ENCODE data around the gene CD276.

Gene CD276

GRCh38 chr15:73682600-73683090, 1.5 kb upstream of the CD276 start:
- Histone ChIP-seq H3K79me2 (ENCODE audit: control insufficient read depth, low read length) (no peaks in the 10 kb centered on the region), H3K27ac (ENCODE audit: low read depth, low read length) (no peak overlapping the region), H3K9me2 (replicated peaks; ENCODE audit: control insufficient read depth, low read length) (no peaks in the 10 kb centered on the region), H3F3A (ENCODE audit: control insufficient read depth, insufficient read depth) (no peaks in the 10 kb centered on the region), H3K36me3 (ENCODE audit: control insufficient read depth, low read length) (no peaks in the 10 kb centered on the region), H3K27me3 (ENCODE audit: control insufficient read depth, low read length) (peaks cover 7% of the 10 kb centered on the region; the same call in 1 of the 2 replicates), H3K4me3 (ENCODE audit: low read length) (no peak overlapping the region), H3K9me3 (ENCODE audit: control insufficient read depth, insufficient read depth, low read length) (no peaks in the 10 kb centered on the region), H4K20me1 (ENCODE audit: control insufficient read depth, insufficient read depth, low read depth, low read length) (no peaks in the 10 kb centered on the region), H3K4me1 (ENCODE audit: control insufficient read depth, low read length) (no peaks in the 10 kb centered on the region), H3K4me2 (ENCODE audit: low read length) (no peak overlapping the region)
- TF ChIP-seq CTCF (IDR thresholded peaks at IDR 0.05; ENCODE audit: low read depth, low read length, poor library complexity, severe bottlenecking) (no peak), EZH2phosphoT487 (IDR thresholded peaks at IDR 0.05; ENCODE audit: borderline replicate concordance, low read length) (no peak)

DNA sequence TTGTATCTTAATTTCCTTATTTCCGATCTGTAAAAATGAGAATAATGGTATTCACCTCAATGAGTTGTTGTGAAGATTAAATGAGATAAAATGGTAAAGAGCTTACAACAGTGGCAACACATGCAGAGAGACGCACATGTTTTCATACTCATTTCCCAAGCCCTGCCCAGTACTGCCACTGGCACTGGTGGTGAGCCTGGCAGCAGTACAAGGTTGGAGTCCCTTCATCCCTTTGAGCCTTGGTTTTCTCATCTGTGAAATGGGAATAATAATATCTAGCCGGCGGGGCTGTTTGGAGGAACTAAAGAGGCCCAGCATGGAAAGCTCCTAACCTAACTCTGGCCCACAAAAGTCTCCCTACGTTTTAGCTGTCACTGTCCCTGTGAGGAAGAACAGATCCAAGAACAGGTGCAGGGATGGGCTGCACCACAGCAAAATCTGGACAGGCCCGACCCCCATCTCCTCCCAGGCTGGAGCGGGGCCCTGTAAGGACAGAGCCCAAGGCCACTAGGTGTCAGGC, 866 bp upstream of the CD276 start:
- Histone ChIP-seq H4K20me1 (ENCODE audit: control insufficient read depth, insufficient read depth, low read depth, low read length) (no peaks in the 10 kb centered on the region), H3K9me3 (ENCODE audit: control insufficient read depth, insufficient read depth, low read length) (no peaks in the 10 kb centered on the region), H3K4me3 (ENCODE audit: low read length) (no peak overlapping the region), H3K9me2 (replicated peaks; ENCODE audit: control insufficient read depth, low read length) (no peaks in the 10 kb centered on the region), H3K36me3 (ENCODE audit: control insufficient read depth, low read length) (no peaks in the 10 kb centered on the region), H3K4me1 (ENCODE audit: control insufficient read depth, low read length) (no peaks in the 10 kb centered on the region), H3K4me2 (ENCODE audit: low read length) (no peak overlapping the region), H3K27ac (ENCODE audit: low read depth, low read length) (no peak overlapping the region), H3F3A (ENCODE audit: control insufficient read depth, insufficient read depth) (no peaks in the 10 kb centered on the region), H3K27me3 (ENCODE audit: control insufficient read depth, low read length) (peaks cover 9% of the 10 kb centered on the region; the same call in 1 of the 2 replicates), H3K79me2 (ENCODE audit: control insufficient read depth, low read length) (no peaks in the 10 kb centered on the region)
- no peak for TF ChIP-seq EZH2phosphoT487 (IDR thresholded peaks at IDR 0.05; ENCODE audit: borderline replicate concordance, low read length)
- TF ChIP-seq CTCF (IDR thresholded peaks at IDR 0.05; ENCODE audit: low read depth, low read length, poor library complexity, severe bottlenecking) = no peak

DNA sequence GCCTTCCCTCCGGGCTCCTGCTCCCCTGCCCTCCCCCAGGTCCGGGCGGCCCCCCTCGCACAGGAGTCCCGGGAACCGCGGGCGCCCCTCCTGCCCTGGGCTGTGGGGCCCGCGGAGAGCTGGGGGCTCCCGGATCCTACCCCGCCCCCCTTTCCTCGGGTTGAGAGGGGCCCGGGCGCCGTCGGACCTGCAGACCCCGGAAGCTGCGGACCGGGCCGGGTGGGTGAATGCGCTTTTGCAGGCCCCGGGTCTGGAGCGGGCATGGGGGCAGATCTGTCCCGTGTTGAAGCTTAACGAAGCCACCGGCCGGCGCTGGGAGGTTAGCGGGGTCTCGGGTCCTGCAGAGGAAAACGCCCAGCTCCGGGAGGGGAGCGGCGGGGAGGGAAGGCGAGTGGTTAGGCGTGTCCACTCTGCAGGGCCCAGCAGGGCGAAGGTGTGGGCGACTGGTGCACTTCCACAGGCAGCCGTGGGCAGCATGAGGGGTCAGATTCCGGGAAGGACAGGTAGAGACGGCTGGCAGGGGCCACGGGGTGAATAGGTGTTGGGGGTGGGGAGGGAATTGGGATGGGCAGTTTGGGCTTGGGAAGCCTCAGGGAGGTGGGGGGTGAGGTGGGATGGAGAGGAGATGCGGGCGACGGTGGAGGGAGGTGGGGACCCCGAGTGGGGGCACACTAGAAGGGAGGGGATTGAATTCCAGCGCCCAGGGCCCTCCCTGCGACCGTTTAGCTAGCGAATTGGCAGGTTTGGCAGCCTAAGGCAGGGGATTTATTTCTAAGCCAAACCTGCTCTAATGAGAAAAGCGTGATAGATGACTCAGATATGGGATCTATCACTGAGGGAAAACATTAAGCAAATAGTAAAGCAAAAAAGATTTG, 635 bp downstream of the CD276 start:
- no peak overlapping the region for H3K4me2 ChIP-seq (ENCODE audit: low read length)
- H3F3A ChIP-seq (ENCODE audit: control insufficient read depth, insufficient read depth) = no peaks in the 10 kb centered on the region
- H3K4me3 ChIP-seq (ENCODE audit: low read length) = no peak overlapping the region
- no peaks in the 10 kb centered on the region for H3K9me3 ChIP-seq (ENCODE audit: control insufficient read depth, insufficient read depth, low read length)
- H4K20me1 ChIP-seq (ENCODE audit: control insufficient read depth, insufficient read depth, low read depth, low read length) = no peaks in the 10 kb centered on the region
- H3K79me2 ChIP-seq (ENCODE audit: control insufficient read depth, low read length) = no peaks in the 10 kb centered on the region
- no peaks in the 10 kb centered on the region for H3K36me3 ChIP-seq (ENCODE audit: control insufficient read depth, low read length)
- TF ChIP-seq EZH2phosphoT487 (IDR thresholded peaks at IDR 0.05; ENCODE audit: borderline replicate concordance, low read length) = no peak
- H3K27me3 ChIP-seq (ENCODE audit: control insufficient read depth, low read length) = peaks cover 9% of the 10 kb centered on the region
- no peak overlapping the region for H3K27ac ChIP-seq (ENCODE audit: low read depth, low read length)
- H3K4me1 ChIP-seq (ENCODE audit: control insufficient read depth, low read length) = no peaks in the 10 kb centered on the region
- H3K9me2 ChIP-seq (replicated peaks; ENCODE audit: control insufficient read depth, low read length) = no peaks in the 10 kb centered on the region

- no peak for TF ChIP-seq EZH2phosphoT487 (IDR thresholded peaks at IDR 0.05; ENCODE audit: borderline replicate concordance, low read length)
- no peak for TF ChIP-seq CTCF (IDR thresholded peaks at IDR 0.05; ENCODE audit: low read depth, low read length, poor library complexity, severe bottlenecking)
- Histone ChIP-seq H3K27me3 (ENCODE audit: control insufficient read depth, low read length) (peaks cover 5% of the 10 kb centered on the region), H3K4me1 (ENCODE audit: control insufficient read depth, low read length) (no peaks in the 10 kb centered on the region), H3K9me2 (replicated peaks; ENCODE audit: control insufficient read depth, low read length) (no peaks in the 10 kb centered on the region), H3K9me3 (ENCODE audit: control insufficient read depth, insufficient read depth, low read length) (no peaks in the 10 kb centered on the region), H3K4me3 (ENCODE audit: low read length) (no peak overlapping the region), H3K36me3 (ENCODE audit: control insufficient read depth, low read length) (no peaks in the 10 kb centered on the region), H3F3A (ENCODE audit: control insufficient read depth, insufficient read depth) (no peaks in the 10 kb centered on the region), H3K27ac (ENCODE audit: low read depth, low read length) (no peak overlapping the region), H3K4me2 (ENCODE audit: low read length) (no peak overlapping the region), H4K20me1 (ENCODE audit: control insufficient read depth, insufficient read depth, low read depth, low read length) (no peaks in the 10 kb centered on the region), H3K79me2 (ENCODE audit: control insufficient read depth, low read length) (no peaks in the 10 kb centered on the region)
These were observed 1.8 kb downstream of the CD276 start for GRCh38 chr15:73685981-73686380.

Data from DOHH2 (cell line).